GM19035 (cell line): ENCODE data around the gene CCDC28A.
A peak's percentile ranks its signal among the peaks of the same experiment; 100 is the strongest.

Source experiments
- ATAC-seq: cut with Tn5 transposase; IDR thresholded peaks from one replicate; pipeline ENCODE4 v1.9.1; 2021; ENCODE audit not compliant: unreplicated experiment

CCDC28A gene

DNA sequence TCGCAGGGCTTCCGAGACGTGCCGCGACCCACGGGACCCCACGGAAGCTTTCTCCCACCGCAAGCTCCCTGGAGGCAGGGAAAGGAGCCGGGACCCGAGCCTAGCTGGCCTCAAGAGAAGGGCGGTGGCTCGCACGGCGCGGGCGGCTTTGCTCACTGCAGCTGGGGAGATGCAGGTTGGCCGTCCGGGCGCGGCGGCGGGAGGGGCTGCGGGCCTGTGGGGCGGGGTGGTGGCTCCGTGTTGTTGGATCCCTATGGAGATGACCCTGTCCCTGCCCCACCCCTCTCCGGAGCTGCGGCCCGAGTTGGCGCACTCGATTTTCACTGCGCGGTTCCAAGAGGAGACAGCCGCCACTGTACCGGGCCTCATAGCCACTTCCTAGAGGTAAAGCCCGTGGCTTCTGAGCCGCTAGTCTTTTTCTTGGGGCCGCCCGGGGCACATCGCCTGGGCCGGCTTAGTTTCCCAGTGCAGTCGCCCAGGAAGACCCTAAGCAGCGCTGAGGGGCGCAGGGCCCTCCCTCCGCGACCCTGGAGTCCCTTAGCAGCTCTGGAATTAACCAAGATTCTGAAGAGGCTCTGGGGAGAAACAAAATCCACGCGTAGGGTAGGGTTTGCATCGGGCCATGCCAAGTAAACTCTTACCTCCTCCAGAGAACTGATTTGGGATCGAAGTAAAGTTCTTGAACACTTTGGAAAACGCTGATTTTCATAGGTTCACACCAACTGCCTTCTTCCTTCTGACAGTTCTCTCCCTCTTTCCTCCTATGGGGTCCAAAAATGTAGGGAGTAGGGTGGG lies 22.4 kb downstream of the CCDC28A start, which contains the start of gene ECT2L:
Gene ECT2L (plus strand): TSS at position 279 of the 795 bp plus-strand sequence. CDS start 17,188 bp downstream, outside the sequence.
- ATAC-seq, result no peak

DNA sequence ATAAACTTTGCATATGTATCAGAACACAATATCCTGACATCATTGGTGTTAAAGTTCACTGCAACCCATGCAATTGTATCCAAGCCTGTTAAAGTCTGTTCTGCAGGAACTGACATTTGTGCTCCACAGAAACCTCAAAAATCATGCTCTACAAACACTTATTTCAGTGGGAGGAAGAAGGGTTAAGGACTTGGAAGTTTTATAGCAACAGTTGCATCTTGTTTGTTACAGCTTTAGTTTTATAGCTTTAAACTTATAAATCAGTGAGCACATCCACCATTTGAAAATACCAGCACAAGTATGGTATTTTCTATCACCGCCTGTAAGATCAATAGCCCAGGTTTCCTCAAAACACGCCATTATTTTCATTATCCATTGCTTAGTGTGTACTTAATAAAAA lies 23.2 kb downstream of the CCDC28A start:
- ATAC-seq, result no peak

DNA sequence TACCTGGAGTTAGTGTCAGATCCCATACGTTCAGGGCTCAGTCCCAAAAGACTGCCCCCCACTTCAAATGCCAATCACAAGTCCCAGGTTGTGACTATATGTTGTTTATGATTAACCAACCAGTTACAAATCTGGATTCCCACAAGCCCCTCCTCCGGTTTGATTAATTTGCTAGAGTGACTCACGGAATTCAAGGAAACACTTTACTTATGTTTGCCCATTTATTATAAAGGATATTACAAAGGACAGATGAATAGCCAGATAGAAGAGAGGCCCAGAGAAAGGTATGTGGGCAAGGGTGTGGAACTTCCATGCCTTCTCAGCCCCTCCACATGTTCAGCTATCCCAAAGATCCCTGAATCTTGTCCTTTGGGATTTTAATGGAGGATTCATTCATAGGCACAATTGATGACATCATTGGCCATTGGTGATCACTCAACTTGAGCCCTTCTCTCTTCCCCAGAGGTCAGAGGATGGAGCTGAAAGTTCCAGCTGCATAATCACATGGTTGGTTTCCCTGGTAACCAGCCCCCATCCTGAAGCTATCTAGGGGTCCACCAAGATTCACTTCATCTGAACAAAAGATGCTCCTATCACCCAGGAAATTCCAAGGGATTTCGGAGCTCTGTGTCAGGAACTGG lies 24.4 kb downstream of the CCDC28A start:
- ATAC-seq, result no peak

DNA sequence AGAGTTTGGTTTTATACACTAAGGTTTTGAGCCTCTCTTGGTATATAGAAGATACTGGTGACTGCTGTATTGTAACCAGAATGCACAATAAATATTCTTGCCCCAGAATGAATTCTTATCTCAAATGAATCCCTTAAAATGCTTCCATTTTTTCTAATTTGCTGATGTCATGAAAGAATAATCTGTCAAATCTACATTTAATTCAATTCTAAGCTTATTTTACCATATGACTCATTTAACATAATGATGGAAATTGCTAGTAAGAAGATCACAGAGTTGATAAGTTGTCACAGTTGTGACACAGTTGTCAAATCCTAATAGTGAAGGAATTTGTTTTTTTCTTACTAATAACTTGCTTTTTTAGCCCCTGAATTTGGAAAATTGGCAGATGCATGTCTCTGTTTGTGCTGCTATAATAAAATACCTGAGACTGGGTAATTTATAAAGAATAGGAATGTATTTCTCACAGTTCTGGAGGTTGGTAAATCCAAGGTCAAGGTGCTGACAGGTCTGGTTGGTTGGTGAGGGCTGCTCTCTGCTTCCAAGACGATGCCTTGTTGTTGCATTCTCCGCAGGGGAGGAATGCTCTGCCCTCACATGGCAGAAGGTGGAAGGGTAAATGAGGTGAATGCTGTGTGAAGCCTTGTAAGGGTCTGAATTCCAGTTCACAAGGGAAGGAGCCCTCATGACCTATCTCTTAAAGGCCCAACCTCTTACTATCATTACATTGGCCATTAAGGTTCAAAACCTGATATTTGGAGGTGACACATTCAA lies 27.0 kb downstream of the CCDC28A start:
- peak; percentile 67 for ATAC-seq

DNA sequence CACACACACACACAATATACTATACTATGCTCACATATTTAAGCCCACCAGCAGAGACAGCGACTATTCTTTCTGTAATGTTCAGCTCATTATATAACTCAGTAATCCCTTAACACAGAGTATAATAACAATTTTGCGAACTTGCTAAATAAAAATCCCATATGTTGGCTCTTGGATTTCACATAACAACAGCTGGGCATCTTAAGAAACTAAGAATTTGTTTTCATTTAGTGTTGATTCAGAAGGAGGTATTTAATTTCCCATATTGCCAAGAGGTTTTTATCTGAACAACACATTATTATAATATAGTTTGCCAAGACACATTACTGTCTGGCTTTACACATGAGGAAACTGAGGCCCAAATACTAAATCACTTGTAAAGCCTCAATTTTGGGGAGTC lies 29.8 kb downstream of the CCDC28A start:
- no peak for ATAC-seq

DNA sequence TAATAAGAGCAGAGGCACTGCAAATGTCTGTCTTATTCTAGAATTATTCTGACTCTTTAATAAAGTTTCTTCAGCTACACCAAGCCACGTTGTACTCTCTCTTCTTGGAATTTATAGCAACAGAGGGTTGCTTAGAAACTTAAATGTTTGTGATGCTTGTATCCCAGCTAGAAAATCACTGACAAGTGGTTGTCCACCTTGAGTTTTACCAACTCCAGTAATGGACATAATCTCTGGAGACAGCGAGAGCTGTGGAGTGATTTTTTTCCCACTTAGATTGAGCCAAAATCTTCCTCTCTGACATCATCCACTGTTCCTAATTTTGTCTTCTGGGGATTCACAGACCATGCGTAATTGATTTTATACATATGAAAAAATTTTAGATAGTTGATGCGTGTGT lies 30.3 kb downstream of the CCDC28A start:
- no peak for ATAC-seq

DNA sequence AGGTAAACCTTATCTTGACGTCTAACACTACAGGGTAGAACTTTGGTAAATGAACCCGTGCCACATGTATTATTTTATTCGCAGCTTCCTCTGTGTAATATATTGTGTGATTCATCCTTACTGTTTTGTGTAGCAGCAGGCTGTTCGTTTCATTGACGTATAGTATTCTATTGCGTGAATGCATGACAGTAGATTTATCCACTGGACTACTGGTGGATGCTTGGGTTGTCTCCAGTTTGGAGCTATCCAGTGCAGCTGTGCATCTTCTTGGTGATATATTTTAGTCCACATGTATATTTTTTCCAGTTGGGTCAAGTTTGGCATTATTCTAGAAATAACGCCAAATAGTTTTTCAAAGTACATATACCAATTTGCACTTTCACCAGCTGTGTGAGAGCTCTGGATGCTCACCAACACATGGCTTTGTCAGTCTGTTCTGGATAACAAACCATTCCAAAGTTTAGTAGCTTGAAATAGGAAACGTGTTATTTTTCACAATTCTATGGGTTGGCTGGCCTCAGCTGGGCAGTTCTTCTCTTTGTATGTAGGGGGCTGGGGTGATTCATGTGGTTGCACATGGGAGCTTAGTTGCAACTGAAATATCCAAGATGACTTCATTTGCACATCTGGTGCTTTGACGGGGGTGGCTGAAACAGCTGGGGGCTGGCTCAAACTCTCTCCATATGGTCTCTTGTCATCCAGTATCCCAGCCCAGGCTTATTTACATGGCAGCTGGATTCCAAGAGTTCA lies 31.6 kb downstream of the CCDC28A start:
- ATAC-seq, result no peak

DNA sequence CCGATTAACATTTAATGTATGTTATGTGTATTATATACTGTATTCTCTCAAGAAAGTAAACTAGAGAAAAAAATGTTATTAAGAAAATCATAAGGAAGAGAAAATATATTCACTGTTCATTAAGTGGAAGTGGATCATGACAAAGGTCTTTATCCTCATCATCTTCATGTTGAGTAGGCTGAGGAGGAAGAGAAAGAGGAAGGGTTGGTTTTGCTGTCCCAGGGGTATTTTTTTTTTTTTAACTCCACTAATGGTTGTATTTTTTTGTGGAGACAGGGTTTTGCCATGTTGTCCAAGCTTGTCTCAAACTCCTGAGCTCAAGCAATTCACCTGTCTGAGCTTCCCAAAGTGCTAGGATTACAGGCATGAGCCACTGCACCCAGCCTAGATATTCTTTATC lies 33.3 kb downstream of the CCDC28A start:
- ATAC-seq, result no peak

DNA sequence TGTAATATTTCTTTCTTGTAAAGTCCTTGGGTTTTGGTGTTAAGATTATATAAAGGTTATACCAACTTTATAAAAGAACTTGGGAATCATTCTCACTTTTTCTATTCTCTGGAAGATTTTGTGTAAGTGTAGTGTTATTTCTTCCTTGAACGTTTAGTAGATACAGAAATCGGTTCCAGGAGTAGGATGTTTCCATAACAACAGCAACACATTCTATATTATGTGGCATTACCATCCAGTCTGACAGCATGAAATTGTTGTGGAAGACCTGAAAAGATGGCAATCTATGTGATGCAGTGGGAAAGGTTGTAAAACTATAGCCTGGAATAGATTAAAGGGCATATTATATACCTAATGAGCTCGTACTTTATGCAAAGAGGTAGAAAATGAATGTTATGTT lies 36.1 kb downstream of the CCDC28A start:
- ATAC-seq, result no peak

DNA sequence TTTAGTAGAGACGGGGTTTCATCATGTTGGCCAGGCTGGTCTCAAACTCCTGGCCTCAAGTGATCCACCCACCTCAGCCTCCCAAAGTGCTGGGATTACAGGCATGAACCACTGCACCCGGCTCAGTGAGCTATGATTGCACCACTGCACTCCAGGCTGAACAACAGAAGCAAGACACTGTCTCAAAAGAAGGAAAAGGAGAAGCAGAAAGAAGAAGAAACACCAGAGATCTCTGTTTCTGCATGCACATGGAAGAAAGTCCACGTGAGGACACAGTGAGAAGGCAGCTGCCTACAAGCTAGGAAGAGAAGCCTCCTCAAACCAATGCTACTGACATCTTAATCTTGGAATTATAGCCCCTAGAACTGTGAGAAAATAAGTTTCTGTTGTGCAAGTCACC lies 38.3 kb downstream of the CCDC28A start:
- no peak for ATAC-seq

DNA sequence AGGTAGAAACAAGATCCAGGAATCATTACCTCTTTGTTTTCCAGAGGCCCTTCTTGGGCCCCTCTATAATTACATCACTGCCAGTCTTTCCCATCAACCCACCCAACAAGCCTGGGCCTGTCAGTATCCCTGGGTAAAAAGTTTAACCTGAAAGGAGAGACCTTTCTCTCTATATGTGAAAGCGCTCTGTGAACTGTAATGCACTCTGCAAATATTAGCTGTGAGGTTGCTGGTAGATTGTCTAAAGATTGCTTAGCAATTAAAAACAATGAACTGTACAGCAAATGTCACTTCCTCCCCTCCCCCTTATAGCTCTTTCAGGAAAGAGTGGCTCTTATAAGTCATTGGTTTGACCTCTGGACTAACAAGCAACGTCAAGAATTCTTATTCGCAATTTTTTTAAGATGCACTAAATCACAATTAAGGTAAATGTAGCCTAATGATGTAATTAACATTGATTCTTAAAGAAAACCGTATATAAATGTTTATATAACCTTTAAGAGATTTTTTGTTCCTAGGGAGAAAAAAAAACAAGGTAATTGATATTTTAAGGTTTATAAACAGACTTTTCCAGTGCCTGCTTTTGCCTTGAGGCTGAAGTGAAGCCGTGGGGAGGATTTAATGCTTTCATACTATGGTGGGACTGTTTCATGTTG lies 40.7 kb downstream of the CCDC28A start:
- ATAC-seq, result no peak

DNA sequence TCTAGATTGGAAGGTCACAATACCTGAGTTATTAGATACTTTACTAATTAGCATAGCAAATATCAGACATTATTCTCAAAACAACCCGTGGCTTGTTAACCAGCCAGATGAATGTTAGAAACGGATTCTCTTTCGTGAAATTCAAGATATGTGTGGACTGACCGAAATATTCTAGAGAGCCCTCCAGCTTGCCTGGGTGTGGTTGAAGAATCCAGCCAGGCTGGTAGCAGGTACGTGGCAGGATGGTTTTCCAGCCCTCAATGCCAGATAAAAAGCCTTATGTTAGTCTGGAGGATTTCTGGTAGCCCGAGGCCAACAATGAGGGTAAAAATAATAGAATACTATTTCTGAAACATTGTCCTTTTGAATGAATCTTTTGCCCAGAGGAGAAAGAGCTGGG lies 41.7 kb downstream of the CCDC28A start:
- no peak for ATAC-seq

DNA sequence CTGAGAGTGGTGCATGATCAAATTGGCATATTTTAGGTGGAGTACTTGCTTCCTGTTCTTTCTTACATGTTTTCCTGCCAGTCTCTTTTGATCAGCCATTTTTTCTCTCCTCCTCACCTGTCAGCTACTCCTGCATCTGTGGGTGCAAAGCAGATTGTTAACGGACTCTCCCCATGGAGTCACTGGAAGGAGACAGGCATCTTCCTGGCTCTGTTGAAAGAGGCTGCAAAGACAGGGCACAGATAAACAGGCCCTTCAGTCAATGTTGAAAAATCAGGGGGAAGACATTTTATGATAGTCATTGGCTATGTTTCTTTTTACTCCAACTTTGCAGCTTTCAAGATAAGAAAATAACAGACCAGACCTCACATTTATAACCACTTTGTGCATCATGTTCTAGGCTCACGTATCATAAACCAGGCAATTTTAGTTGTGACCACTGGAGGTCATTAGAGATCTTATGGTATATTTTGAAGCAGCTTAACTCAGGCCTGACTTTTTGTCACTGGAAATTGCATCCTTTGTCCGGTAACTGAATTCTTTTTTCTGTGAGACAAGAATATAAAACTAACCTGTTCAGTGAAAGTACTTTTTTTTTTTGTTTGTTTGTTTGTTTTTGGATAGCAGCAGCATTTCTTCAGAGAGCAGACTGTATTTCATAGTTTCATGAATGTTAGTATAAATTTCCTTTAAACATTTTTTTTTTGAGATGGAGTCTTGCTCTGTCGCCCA lies 42.4 kb downstream of the CCDC28A start:
- peak; percentile 65 for ATAC-seq

DNA sequence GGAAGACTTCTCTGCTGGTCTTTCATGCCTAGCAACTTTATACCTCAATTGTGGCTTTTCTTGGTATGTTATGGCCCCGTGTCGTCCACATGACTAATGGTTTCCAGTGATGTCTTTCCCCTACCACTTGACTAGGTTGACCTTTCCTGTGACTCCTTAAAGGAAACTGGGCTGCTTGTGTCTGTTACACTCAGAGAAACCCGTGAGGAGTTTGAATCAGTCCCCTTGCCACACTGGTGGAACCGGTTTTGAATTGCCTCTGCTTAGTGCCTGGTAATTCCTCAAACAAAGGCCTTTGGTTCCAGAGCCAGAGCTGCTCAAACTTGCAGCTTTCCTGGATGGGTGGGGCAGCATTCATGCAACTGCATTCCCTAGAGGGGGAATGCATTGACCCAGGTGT lies 44.2 kb downstream of the CCDC28A start:
- ATAC-seq, result no peak

DNA sequence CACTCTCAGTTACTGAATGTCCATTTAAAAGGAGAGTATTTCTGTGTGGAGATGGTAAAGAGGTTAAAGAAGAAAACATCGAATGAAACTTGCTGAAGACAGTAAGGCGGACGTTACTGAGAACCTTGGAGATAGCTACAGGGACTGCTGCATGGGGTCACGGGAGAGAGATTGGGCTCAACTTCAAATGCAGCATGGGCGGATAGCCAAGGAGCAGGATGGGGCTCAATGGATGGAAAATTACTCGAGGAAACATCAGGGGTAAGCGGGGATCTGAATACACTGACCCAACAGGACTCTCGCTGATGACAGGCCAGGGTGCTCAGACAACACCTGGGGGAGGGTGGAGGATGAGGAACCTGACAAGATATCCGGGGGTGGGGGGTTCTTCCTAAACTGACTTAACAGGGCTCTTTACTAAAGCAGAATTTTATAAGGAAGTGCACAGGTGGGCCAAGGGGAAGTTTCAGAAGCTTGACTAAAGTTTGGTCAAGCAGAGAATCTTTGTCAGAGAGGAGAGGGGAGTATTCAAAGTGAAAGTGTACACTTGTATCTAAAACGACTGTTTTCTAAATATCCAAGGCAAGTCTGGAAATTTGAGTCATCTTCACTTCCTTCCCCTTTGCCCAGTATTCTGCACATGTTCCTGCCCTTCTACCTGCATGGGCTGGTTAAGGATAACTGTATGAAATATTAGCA lies 45.1 kb downstream of the CCDC28A start:
- ATAC-seq, result peak; percentile 56

DNA sequence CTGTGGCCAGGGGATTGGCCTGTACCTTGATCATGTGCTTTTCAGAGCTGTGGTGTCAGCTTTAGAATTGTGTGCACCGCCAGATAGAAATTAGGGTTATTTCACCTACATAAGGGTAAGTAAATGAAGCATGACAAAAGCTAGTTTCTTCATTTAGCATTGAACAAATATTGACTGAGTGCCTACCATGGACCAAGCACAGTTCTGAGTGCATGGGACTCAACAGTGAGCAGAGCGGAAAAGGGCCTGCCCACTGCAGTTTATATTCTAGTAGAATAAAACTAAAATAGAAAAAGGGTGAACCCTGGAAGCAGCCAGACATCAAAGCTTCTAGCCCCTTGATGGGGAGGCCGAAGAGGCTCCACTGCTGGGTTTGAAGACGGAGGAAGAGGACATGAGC lies 48.0 kb downstream of the CCDC28A start:
- no peak for ATAC-seq

DNA sequence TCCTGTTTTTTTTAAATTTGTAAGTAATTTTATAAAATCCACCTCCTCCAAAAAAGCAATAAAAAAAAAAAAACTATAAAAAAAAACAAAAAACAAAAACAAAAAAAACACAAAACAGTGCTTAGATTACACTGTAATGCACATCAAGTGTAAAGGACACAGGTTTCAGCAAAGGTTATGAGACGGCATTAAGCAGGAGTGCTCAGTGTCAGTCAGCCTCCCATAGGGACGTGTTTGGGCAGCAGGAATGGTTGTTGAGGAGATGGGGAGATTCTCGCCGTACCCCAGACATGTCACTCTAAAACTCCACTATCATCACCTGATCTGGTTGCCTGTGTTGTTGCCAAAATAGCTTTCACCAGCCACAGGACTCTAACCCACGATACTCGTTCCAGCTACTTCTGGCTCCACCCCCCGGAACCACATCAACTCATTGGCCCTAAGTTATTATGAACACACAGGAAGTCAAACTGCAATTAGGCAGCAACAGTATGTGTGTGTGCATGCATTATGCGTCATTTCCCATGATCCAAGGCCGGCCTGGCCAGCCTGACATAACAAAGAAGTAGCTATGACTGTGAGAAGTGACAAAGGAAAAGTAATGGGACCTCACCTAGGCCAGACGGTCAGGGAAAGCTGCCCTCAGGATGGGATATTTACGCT lies 51.0 kb downstream of the CCDC28A start:
- ATAC-seq, result no peak

DNA sequence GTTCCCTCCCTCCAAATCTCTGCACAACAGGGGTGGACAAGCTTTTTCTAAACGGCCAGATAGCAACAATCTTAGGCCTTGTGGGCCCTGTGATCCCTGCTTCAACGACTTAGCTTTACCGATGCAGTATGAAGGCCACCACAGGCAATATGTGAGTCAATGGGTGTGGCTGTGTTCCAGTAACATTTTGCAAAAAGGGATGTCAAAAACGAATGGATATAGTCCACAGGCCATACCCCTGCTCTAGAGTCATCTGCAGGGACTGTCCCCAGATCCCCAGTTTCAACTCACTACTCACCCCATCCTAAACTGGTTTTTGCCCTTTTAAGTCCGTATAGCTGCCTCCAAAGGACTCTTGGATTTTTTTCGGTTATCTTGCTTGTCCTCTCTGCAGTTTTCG lies 56.7 kb downstream of the CCDC28A start:
- no peak for ATAC-seq

DNA sequence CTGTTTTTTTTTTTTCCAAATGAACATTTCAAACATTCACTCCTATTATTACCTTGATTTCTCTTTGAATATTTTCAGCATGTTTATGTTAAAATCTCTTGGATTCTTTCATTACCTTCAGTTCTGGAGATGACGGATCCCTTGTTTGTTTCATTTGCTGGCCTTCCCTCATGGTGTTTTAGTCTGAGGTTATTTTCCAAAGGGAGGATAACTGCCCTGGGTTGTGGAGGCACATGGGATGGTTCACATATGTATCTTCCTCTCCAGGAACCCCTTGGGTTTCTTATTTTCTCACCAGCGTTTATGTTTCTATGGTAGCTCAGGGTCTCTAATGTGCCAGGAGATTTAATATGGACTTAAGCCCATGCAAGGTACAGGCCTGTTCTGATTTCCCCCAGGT lies 58.6 kb downstream of the CCDC28A start:
- no peak for ATAC-seq
